H1 (cell line): ENCODE results near the gene F8.

ENCODE experiments used
- CHD1 ChIP-seq: IDR thresholded peaks from 2 replicates; pipeline ENCODE4 v1.6.1; 2012; ENCODE audit warnings: low read depth, low read length, improper control_type of control experiment
- EZH2 ChIP-seq: fragments of 200-600 bp; sonication (generic); IDR thresholded peaks from 2 replicates; pipeline ENCODE4 v1.7.1; 2012; ENCODE audit warnings: low read depth, mild to moderate bottlenecking, moderate library complexity, low read length, inconsistent platforms; ENCODE audit not compliant: severe bottlenecking
- GABPA ChIP-seq: IDR thresholded peaks from 2 replicates; pipeline ENCODE4 v1.6.1; 2011; ENCODE audit warnings: mild to moderate bottlenecking, low read length, moderate library complexity, borderline replicate concordance; ENCODE audit not compliant: insufficient read depth
- HDAC6 ChIP-seq: IDR thresholded peaks from one replicate; pipeline ENCODE4 v1.7.1; 2012; ENCODE audit warnings: low read depth, mild to moderate bottlenecking, inconsistent platforms, low read length, moderate library complexity
- KDM1A ChIP-seq: fragments of 200-600, 300-600 bp; sonication (generic); IDR thresholded peaks from 2 replicates; pipeline ENCODE4 v1.7.1; 2016; ENCODE audit warnings: mild to moderate bottlenecking, low read length, borderline replicate concordance
- POLR2AphosphoS5 ChIP-seq: IDR thresholded peaks from 2 replicates; pipeline ENCODE4 v1.6.1; 2011; ENCODE audit warnings: low read depth, low read length
- RAD21 ChIP-seq, 2 experiments: IDR thresholded peaks in 1 of 2; conservative IDR thresholded peaks in 1 of 2; 2 replicates each; pipeline ENCODE4 v1.6.1; 2011; ENCODE audit warnings: low read depth in 2 of 2, low read length in 2 of 2, improper control_type of control experiment in 1 of 2, inconsistent platforms in 1 of 2, mild to moderate bottlenecking in 1 of 2, moderate library complexity in 1 of 2
- RBBP5 ChIP-seq: IDR thresholded peaks from 2 replicates; pipeline ENCODE4 v1.7.1; 2012; ENCODE audit warnings: low read depth, mild to moderate bottlenecking, inconsistent platforms, low read length, moderate library complexity, borderline replicate concordance
- SRF ChIP-seq: IDR thresholded peaks from 2 replicates; pipeline ENCODE4 v1.6.1; 2011; ENCODE audit warnings: mild to moderate bottlenecking, low read depth, low read length, moderate library complexity
- TAF1 ChIP-seq: IDR thresholded peaks from 2 replicates; pipeline ENCODE4 v1.6.1; 2011; ENCODE audit warnings: mild to moderate bottlenecking, low read depth, low read length
- YY1 ChIP-seq: IDR thresholded peaks from 2 replicates; pipeline ENCODE4 v1.6.1; 2011; ENCODE audit warnings: low read depth, mild to moderate bottlenecking, low read length
- TF ChIP-seq, protein P1 (sequence below), 3 experiments: IDR thresholded peaks; 1 replicate in 2 of 3; 2 replicates in 1 of 3; pipeline versions ENCODE4 v1.5.1 to v1.6.1; 2011; ENCODE audit warnings: low read length in 3 of 3, mild to moderate bottlenecking in 3 of 3, inconsistent platforms in 2 of 3, low read depth in 1 of 3, moderate library complexity in 1 of 3; ENCODE audit not compliant: insufficient read depth in 1 of 3; ENCODE audit errors: control extremely low read depth in 1 of 3
- TF ChIP-seq, protein P2 (sequence below): IDR thresholded peaks from 2 replicates; pipeline ENCODE4 v1.6.1; 2012; ENCODE audit warnings: inconsistent platforms
- TF ChIP-seq, protein P3 (sequence below): IDR thresholded peaks from 2 replicates; pipeline ENCODE4 v1.6.1; 2012; ENCODE audit warnings: low read length, inconsistent platforms

DNA sequence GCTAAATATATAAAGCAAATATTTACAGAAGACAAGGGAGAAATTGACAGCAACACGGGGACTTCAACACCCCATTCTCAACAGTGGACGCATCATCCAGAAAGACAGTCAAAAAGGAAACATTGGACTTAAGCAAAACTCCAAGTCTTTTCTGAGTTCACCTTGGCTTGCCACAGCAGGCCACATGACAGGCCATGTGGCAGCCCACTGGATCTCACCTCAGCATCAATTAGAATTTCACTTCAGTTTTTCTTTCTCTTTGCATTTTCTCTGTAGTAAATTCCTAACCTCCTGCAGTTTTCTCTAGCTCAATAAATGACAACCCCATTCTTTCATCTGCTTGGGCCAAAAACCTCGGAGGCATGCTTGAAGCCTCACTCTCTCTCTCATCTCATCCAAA is 200.5 kb downstream of the F8 start:
- TF ChIP-seq, protein P1, sequence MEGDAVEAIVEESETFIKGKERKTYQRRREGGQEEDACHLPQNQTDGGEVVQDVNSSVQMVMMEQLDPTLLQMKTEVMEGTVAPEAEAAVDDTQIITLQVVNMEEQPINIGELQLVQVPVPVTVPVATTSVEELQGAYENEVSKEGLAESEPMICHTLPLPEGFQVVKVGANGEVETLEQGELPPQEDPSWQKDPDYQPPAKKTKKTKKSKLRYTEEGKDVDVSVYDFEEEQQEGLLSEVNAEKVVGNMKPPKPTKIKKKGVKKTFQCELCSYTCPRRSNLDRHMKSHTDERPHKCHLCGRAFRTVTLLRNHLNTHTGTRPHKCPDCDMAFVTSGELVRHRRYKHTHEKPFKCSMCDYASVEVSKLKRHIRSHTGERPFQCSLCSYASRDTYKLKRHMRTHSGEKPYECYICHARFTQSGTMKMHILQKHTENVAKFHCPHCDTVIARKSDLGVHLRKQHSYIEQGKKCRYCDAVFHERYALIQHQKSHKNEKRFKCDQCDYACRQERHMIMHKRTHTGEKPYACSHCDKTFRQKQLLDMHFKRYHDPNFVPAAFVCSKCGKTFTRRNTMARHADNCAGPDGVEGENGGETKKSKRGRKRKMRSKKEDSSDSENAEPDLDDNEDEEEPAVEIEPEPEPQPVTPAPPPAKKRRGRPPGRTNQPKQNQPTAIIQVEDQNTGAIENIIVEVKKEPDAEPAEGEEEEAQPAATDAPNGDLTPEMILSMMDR (IDR thresholded peaks at IDR 0.05; ENCODE audit: control extremely low read depth in 1 of 3, insufficient read depth in 1 of 3, low read depth in 1 of 3, low read length in 3 of 3): no peak
- TF ChIP-seq POLR2AphosphoS5: no peak
- TF ChIP-seq YY1: no peak
- no peak for TF ChIP-seq TAF1
- TF ChIP-seq EZH2: no peak
- no peak for TF ChIP-seq HDAC6
- TF ChIP-seq SRF: no peak
- no peak for TF ChIP-seq RAD21 (IDR thresholded peaks at IDR 0.05 in 1 of 2, conservative IDR thresholded peaks at IDR 0.05 in 1 of 2; ENCODE audit: low read depth in 2 of 2, low read length in 2 of 2)
- TF ChIP-seq, protein P2, sequence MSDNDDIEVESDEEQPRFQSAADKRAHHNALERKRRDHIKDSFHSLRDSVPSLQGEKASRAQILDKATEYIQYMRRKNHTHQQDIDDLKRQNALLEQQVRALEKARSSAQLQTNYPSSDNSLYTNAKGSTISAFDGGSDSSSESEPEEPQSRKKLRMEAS: peak; percentile 56
- TF ChIP-seq, protein P3, sequence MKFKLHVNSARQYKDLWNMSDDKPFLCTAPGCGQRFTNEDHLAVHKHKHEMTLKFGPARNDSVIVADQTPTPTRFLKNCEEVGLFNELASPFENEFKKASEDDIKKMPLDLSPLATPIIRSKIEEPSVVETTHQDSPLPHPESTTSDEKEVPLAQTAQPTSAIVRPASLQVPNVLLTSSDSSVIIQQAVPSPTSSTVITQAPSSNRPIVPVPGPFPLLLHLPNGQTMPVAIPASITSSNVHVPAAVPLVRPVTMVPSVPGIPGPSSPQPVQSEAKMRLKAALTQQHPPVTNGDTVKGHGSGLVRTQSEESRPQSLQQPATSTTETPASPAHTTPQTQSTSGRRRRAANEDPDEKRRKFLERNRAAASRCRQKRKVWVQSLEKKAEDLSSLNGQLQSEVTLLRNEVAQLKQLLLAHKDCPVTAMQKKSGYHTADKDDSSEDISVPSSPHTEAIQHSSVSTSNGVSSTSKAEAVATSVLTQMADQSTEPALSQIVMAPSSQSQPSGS: no peak
- no peak for TF ChIP-seq RBBP5
- TF ChIP-seq CHD1: no peak
- no peak for TF ChIP-seq KDM1A
- no peak for TF ChIP-seq GABPA
